Stimulated activated CD4-positive, alpha-beta T cell treated with anti-CD3 and anti-CD28 coated beads, Interleukin-4, amount 100 ng/mL, for 4 hours (primary cell): ENCODE results near the gene JPH2.

Experiments
- DNase-seq, 2 experiments: peaks; one replicate each; pipeline ENCODE4 v3.0.0-alpha.2; 2020

Gene JPH2

GRCh38 chr20:44123251-44123650, 63.7 kb downstream of the JPH2 start:
- no peak for DNase-seq

DNA sequence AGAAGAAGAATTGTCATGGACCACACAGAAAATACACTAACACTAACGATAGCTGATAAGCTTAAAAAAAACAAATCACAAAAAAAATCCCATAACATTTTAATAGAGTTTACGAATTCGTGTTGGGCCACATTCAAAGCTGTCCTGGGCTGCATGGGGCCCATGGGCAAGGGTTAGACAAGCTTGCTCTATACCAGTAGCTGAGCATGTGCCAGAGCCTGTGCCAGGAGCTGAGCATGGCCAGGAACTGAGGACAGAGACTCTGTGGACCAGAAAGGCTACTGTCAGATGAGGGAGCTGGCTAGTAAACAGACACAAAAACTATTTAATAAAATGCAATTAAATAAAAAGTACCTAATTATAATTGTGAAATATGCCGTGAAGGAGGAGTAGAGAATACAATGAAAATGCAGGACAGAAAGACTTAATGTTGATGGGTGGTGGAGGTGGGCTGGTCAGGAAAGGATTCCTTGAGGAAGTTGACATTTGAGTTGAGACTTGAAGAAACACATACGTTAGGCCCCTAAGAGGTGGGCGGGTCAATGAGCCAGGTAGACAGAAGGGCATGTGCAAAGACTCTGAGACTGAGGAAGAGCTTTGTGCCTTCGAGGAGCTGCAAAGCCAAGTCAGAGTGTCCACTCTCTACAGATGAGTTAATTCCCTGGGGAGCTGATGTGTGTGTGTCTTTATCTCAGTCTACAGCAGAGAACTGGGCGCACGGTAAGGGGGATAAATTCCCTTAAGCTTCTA, 66.1 kb downstream of the JPH2 start:
- DNase-seq: no peak

- no peak for DNase-seq
Measured at GRCh38 chr20:44118185-44119033, 68.6 kb downstream of the JPH2 start.

GRCh38 chr20:44117296-44118184, 69.4 kb downstream of the JPH2 start:
- DNase-seq: no peak

DNA sequence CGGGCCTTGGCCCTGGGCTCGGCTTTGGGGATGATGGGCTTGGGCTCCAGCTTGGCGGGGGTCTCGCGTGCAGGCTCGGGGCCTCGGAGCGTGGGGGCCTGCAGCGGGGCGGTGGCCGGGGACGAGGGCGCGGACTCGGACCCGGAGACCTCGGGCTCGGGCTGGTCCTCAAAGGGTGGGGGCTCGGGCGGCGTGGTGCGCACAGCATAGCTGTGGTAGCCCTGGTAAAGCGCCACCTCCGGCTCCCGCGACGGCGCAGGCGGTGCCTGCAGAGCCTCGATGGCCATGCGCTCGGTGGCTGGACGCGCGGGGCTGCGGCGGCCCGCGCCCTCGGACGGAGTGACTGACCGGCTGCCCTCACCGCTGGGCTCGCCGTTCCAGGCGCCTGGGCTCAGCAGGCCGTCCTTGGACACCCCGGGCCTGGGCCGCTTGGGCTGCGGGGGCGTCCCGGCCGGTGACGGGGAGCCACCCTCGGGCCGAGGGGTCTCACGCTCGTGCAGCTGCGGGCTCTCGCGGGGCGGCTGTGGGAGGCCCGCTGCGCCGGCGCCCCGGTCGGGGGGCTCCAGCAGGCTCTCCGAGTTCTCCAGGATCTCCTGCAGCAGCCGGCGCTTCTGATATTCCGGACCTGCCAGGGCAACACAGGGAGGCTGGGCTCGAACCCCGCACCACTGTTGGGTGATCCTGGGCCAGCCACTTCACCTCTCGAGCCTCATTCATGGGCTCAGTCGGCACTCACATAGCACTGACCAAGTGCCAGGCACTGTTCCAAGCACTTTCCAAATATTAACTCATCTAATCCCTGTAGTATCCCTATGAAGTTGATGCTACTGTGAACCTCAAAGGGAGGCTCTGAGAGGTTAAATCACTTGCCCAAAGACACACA, 71.0 kb downstream of the JPH2 start:
- no peak for DNase-seq

DNA sequence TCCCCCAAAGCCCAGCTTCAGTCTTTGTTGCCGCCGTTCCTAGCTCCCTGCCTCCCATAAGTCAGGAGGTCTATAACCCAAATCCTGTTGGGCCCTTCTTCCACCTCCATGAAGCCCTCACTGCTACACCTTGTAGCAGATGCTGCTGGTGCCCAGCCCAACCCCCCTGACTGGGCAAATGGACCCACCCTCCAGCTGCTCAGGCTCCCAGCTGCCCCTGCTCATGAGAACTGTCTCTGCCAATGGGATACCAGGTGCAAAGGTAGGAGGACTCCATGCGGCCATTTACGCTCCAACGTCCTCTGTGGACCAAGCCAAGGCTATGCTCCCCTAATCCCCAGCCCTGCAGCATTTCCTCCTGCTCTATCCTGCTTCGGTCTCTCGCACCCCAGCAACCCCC, 71.8 kb downstream of the JPH2 start:
- DNase-seq: no peak

GRCh38 chr20:44113618-44114376, 73.2 kb downstream of the JPH2 start:
- DNase-seq: no peak

DNA sequence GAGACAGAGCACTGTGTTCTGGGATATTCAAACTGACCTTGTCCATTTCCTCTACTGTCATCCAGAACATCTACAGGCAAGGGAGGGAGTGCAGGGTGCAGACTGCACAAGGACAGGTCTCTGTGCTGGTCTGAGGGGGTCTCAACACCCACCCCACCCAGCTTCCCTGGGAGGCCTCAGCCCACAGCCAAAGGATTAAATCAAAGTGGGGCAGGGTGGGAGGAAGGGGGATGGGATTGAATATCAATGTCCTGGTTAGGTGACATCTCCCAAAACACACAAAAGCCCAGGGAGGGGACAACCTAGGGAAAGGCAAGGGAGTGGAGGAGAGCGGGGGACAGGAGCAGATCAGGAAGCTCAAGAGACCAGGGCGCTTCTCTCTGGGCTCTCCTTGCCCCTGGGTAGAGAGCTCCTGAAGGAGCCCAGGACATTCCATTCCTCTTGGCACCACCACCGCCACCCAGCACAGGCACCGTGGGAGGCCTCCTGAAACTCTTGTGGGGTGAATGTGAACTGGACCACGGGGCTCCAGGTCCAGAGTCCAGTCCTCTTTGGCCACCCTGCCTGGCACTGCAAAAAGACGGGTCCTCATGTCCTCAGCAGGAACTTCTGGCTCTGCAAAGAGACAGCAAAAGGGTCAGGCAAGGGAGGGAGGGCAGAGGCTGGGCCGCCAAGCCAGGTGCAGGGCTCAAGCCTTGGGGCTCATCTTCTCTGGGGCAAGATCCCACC, 73.9 kb downstream of the JPH2 start:
- no peak for DNase-seq

DNA sequence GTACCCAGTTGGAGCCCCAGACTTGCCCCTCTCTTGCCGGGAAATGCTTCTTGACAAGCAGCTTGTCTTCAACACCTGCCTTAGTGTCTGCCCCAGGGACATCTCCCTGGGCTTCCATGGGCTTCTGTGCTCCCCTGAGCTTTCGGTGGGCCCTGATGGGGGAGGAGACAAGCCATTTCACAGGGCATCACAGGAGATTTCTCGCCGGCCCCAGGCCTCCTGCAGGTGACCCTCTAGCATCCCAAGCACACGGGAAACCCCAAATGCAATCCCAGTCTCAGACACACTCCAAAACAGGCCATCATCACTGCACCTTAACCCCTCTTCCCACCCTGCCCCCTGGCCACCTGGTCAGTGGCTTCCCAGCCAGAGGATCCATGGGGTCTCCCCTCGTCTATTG, 74.5 kb downstream of the JPH2 start:
- no peak for DNase-seq

DNA sequence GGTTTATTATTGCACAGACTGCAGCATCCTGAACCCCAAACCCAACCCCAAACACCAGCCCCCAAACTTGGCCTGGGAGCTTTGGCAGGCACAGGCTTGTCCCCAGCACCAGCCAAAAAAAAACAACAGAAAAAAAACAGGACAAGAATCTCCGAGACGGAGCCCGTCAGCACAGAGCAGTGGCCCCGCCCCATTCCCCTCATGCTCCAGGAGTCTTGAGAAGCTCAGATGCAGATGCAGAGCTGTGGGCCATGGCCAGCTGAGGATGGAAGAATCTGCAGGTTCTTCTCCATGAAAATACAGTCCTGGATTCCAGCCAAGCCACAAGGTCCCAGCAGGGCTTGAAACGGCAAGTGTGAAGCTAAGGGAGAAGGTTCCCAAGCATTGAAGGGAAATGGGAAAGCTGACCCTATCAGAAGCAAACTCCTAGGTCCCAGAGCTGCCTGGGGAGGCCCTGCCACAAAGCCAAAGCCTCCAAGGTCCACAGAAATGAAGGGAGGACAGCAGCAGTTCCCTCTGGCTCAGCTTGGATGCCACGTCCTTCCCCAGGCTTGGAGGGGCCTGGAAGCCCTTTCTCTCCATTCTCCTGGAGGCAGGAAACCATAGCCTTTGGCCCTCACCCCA, 75.2 kb downstream of the JPH2 start:
- DNase-seq: no peak

- no peak for DNase-seq
Measured at GRCh38 chr20:44110816-44111568, 76.0 kb downstream of the JPH2 start.

DNA sequence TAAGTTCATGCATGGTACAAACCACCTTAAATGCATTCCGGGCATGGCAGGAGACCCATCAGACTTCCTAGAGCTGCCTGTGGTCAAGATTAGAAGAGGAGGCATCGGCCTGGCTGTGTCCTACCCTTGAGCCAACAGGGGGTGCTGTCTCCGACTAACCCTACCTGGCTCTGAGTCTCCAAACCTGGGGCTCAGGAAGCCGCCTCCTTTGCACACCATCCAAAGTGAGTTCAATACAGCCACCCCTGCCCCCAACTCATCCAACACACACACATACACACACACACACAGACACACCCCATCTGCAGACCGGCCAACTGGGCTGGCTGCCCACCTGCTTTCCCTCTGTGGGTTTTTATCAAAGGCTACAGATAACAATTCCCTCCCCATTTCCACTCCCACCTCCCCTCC, 77.0 kb downstream of the JPH2 start:
- DNase-seq: no peak

DNA sequence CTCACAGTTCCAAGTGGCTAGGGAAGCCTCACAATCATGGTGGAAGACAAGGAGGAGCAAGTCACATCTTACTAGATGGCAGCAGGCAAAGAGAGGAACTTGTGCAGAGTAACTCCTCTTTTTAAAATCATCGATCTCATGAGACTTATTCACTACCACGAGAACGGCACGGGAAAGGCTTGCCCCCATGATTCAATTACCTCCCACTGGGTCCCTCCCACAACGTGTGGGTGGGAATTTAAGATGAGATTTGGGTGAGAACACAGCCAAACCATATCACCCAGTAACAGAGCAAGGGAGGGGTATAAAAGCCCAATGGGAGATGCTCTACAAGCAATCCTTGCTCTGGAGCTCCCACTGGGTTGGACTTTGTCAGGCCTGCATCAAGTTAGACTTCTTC, 80.4 kb downstream of the JPH2 start:
- no peak for DNase-seq

GRCh38 chr20:44104798-44105517, 82.0 kb downstream of the JPH2 start:
- DNase-seq: no peak

- no peak for DNase-seq
Measured at GRCh38 chr20:44102582-44102981, 84.4 kb downstream of the JPH2 start.

- no peak for DNase-seq
Measured at GRCh38 chr20:44099832-44100231, 87.2 kb downstream of the JPH2 start.

DNA sequence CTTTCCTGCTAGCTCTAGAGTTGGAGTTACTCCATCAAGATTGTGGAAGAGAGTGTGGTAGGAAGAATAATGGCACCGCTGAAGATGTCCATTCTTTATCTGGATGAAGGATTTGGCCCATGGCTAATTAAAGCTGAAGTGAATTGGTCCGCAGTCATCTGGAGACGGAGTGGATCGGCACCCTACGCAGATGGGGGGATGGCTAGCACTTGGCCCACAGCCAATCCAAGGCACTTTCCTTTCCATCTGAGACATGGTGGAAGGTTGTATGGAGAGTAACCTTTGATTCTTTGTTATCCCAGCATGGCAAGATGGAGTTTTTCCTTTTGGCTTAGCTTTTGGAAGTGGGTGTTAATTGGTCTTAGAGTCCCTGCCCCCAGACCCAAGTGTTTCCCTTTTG, 88.3 kb downstream of the JPH2 start:
- DNase-seq: no peak

DNA sequence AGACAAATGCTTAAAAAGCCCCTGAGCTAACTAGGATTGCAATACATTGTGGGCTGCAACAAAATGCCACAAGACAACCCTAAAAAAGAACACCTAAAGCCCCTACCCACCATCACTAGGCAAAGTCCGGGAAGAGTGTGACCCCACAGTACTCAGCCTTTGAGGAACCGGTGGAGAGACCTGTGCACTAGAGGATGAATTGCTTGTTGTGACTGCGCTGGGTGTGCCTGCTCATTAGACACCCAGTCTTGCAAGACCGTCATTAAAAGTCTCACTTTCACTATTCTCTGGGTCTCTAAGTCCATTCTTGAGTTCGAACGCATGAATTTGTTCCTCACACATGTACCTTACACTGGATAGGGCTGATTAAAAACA, 88.7 kb downstream of the JPH2 start:
- no peak for DNase-seq
